ENCODE results near the gene RSRC1.
A peak's percentile ranks its signal among the peaks of the same experiment; 100 is the strongest.
"Not testable (repeated sequence)": the region's sequence is repeated elsewhere in the genome, so short reads cannot be mapped to it uniquely, and the experiment has no call there.

Gene RSRC1

GRCh38 chr3:158408518-158408897 is 298.6 kb downstream of the RSRC1 start:
- DNase-seq = not testable (repeated sequence)

DNA sequence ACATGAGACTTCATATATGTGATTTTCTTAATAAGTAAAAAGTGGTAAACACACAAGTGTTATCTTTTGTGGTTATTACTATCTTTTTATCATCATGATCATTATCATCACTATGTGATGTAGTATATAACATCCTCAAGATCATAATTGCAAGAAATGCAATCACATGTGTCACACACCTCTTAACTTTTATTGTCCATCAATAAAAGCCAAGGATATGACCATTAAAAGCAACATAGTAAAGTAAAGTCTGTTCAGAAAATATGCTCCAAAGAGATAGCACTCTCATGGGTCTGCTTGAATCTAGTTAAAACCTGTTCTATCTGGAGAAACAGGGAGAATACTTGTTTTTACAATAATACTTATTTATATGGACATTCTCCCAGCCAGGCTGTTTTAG is 308.1 kb downstream of the RSRC1 start:
- no peak for DNase-seq

DNA sequence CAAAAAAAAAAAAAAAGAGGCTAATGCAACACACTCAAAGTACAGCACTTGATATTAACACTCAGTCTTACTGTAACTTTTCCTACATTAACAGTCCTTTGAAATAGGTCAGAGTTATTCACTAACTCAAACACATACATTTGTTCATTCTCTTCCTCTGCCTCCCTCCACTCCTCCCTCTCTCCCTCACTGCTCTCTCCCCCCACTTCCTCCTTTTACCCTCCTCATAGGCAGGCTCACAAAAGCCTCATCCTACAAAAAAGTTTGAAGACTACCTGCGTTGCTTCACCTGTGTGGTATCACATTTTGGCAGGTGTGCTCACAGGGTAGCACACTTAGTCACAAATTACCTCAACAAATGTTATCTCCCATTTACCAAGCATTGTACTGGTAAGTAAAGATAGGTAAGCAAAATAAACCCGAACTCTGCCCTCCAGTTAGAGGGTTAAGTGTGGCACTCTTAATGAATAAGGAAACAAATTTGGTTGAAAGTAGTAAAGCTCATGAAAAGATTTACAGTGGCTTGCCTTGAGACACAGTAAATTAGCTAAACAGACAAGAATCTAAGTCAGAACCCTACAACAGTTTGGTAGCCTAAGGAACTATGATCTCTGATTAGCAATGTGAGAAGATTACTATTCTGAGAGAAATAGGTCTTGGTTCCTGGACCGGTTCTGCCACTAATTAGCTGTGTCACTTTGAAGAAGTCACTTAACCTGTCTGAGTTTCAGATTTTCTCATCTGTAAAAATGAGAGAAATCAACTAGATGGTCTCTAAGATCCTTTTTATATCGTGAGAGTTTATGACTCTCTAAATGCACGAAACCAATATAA is 310.1 kb downstream of the RSRC1 start:
- no peak for DNase-seq

DNA sequence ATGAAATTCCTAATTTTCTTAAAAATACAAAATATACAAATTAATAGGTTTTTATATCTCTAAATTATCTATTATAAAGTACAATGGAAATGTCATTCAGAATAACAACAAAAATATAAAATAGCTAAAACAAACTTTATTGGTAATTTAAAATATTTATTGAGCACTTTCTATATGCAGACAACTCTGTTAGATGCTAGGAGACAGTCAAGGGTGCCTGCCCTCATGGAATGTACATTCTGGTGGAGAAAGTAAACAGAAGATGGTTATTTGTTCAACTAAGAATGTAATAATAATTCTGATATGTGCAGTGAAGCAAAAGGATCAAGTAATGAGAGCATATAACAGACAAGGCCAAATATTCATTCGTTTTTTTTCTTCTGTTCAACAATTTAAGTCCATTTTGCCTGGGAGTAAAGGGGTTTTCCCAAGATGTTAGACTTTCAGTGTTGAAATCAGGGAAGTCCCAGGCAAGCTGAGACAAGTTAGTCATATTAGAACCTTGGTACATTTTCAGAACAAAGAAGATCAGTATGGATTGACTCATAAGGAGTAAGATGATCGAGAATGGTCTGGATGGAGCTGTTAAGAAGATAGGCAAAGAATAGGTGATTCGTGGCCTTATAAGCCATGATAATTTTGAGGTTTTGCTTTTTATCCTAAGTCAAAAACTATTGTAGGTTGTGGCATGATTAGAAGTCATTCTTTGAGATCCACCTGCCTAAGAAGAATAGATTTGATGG is 310.9 kb downstream of the RSRC1 start:
- no peak for DNase-seq

DNA sequence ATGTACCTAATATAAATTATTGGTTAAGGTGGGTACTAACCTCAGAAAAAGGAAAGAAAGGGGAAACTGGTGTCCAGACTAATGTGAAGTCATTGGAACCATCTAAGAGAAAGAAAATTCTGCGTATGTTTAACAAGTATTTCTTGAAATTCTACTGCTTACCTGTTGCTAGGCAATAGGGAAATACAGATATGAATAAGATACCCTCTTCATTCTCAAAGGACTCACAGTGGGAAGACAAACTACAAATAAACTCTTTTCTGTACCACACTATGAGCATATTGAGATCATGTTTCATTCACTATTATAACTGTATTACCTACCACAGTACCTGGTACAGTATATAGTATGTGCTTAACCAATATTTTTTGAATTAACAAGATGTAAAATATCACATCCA is 320.6 kb downstream of the RSRC1 start:
- no peak for DNase-seq

DNA sequence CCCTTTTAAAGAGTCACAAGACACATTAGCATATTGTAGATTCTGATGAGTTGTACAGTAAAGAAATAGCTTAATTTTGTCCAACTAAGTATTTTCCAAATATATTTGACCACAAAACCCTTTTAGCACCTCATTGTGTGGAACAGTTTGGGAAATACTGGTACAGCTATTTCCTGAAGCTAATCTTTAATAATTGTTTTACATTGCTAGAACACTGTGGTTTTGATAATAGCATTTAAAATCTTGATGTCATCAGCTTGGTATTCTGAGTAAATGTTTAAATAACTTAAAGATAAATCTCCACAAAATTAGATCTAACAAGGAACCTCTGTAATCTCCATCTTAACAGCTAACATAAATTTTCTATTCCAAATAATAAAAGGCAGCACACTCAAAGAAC is 321.1 kb downstream of the RSRC1 start:
- DNase-seq = no peak

DNA sequence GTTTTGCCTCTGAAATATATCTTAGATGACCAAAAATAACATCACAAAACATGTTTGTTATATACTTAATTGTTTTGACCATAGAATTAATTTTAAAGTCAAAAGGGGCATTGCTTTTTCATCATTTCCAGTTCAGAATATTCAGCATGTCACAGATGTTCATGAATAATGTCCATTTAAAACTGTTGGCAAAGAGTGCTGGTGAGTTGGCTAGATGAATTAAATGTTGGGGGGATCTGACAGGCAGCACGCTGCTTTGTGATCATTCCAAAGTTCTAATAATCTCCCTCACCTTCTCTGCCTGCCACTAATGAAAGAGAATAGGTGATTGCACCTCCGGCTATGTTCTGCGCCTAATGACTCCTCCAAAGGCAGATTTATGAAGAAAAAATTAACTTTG is 321.9 kb downstream of the RSRC1 start:
- DNase-seq = no peak

DNA sequence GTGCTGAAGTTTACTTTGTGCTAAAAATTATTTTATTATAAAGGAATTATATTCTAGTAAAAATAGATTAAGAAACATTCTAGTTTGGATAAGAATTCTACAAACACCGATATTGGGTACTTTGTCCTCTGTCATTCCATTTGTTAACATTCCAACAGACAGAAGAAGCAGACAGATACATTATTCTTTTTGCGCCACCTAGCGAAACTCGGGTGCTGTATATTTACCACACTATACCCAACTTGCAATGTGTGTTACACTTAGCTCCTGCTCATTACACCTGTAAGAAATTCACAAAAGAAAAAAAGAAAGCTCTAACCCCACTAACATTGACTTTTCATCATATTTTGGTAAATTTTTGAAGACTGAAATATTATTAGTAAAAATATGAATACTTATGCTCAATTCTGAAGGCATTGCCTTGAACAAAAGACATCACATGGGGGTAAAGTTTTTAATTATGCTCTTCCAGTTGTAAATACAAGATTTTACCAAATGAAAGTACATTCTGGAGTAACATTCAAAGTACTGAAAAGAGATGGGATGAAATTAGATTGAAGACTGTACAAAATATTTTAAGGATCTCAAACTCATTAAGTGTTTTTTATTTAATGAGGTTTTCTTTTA is 324.6 kb downstream of the RSRC1 start:
- DNase-seq = peak; percentile 46

- DNase-seq = no peak
These were observed 333.7 kb downstream of the RSRC1 start for GRCh38 chr3:158443632-158444031.

DNA sequence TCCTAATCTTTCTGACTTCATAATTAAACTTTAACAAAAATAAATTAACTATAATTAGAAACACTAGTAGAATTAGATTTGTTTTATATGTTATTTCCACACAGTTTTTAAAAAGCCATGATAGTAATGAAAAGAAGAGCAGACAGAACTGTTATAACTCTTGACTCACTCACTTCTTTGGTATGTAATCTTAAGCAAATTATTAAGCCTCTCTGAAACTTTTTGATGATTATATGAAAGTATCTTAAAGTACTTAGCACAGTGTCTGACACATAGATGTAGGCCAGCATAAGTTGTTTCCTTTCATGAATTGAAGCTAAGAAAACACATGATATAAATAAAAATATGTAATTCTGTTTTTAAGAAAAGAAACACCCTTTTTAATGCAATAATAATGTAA is 337.5 kb downstream of the RSRC1 start:
- DNase-seq = no peak

GRCh38 chr3:158451405-158452055 is 341.6 kb downstream of the RSRC1 start:
- DNase-seq = no peak

DNA sequence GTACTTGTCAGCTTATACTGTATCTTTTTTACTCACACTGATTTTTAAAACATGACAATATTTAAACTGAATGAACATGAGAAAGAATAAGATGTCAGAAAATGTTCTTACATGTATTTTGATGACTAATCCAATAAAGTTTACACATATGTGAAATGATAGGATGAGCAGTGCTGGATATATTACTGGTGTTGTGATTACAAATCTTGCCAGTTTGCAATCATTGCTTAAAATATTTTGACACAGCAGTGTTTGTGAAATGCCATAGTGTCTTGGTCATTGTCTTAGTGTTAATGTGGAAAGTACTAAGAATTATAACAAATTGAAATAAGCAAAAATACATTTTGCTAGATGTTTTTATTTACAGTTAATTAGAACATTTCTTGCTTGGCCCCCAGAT is 342.4 kb downstream of the RSRC1 start:
- no peak for DNase-seq

DNA sequence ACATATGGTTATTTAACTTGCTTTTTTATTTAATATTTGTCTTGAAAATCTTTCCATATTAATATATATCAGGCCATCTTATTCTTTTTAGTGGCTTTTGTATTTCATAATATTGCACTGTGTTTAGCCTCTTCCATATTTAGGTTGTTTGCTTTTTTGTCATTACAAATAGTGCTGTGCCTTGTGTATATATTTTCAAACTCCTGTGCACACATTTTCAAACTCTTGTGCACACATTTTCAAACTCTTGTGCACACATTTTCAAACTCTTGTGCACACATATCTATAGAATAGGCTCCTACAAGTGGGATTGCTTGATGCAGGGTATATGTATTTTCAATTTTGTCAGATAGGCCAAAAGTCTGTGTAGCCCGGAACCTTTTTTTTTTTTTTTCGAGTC is 343.1 kb downstream of the RSRC1 start:
- no peak for DNase-seq

DNA sequence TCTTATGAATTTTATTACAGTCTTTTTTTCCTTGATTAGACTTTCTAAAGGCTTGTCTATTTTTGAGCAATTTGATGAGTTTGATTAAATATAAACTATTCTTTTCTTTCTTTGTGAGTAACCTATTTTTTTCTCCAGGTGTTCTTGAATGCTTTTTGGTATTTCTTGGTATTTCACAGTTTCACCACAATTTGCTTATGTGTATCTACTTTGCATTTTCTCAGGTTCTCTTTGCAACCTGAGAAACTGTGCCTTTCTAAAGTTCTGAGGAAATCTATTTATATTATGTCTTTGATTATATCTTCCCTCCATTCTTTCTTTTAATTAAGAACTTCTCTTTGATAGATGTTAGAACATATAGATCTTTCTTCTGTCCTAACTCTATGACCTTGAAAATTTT is 344.0 kb downstream of the RSRC1 start:
- no peak for DNase-seq

DNA sequence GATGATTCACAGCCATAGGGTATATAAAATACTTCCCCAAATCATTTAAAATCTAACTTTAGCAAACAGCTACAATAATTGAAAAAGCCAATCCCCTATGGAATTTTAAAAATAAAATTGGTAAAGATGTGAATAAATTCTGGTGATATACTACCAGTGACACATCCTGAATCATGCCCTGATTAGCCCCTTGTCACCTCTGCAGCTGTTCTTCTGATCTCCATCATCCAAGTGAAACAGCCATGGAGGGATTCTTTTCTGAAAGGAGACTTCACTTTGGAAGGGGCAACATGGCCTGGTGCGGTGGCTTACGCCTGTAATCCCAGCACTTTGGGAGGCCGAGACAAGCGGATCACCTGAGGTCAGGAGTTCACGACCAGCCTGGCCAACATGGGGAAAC is 345.5 kb downstream of the RSRC1 start:
- DNase-seq = no peak

- DNase-seq = no peak
These were observed 346.2 kb downstream of the RSRC1 start for GRCh38 chr3:158456114-158456513.

- no peak for DNase-seq
These were observed 348.6 kb downstream of the RSRC1 start for GRCh38 chr3:158458464-158458863.

GRCh38 chr3:158460926-158461325 is 351.0 kb downstream of the RSRC1 start:
- no peak for DNase-seq

GRCh38 chr3:158463556-158463955 is 353.7 kb downstream of the RSRC1 start:
- DNase-seq = no peak

GRCh38 chr3:158465074-158465473 is 355.2 kb downstream of the RSRC1 start:
- no peak for DNase-seq

GRCh38 chr3:158470944-158471638 is 361.2 kb downstream of the RSRC1 start:
- no peak for DNase-seq

DNA sequence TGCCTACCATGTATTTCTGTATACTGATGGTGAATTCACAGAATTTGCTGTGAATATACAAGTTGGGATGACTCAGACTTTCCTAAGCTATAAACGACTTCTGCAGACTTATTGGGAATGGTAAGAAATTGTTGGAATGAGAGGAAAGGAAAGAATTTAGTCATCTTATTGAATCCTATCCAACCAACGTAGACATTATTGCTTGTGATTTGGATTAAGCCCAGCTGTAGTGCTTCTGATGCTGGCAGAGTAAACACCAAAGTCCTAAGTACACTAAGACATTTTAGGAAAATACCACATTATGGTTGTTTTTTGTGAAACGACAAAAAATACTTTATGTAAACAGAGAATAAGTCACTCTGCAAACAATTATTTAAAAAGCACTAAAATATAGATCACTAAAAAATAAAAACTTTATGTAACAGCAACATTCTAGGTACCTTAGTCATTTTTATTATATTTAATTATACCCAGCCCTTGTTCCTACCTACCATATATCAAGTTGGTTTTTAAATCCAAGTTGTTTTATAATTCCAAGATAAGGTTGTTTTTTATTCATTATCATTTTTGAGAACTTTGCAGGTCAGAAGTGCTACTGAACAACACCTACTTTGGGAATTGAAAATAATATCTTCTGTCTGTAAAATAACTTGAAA is 361.9 kb downstream of the RSRC1 start:
- DNase-seq = no peak
